Measurements from ENCODE around the gene PSMD13.

PSMD13 gene

GRCh38 chr11:215581-216037 is 21.2 kb upstream of the PSMD13 start:
- no peak overlapping the region for H3K27ac ChIP-seq (ENCODE audit: low read length)
- peaks cover 11% of the 10 kb centered on the region for H3K79me2 ChIP-seq (ENCODE audit: low read length)
- no peak overlapping the region for H3K4me2 ChIP-seq (ENCODE audit: low read depth, low read length)
- H3K9me2 ChIP-seq (replicated peaks; ENCODE audit: insufficient read depth, low read length) = no peaks in the 10 kb centered on the region
- no peaks in the 10 kb centered on the region for H3K9me3 ChIP-seq (replicated peaks; ENCODE audit: insufficient read depth, low read length)
- no peak for DNase-seq
- H3K9ac ChIP-seq (ENCODE audit: low read length) = no peak overlapping the region
- H3K36me3 ChIP-seq (replicated peaks; ENCODE audit: insufficient read depth, low read length) = peaks cover 19% of the 10 kb centered on the region; the same call in 1 of the 2 replicates
- 0 out of 2 replicates have a peak, but pooled peaks cover 3% of the 10 kb centered on the region for H3F3A ChIP-seq (ENCODE audit: insufficient read depth, low read length)
- no peaks in the 10 kb centered on the region for H3K4me1 ChIP-seq (ENCODE audit: low read length)
- no peak overlapping the region for H2AFZ ChIP-seq (ENCODE audit: low read length)
- H4K20me1 ChIP-seq (ENCODE audit: insufficient read depth, low read length) = no peaks in the 10 kb centered on the region
- no peaks in the 10 kb centered on the region for H3K27me3 ChIP-seq (replicated peaks; ENCODE audit: insufficient read depth, low read length)
- no peak overlapping the region for H3K4me3 ChIP-seq (ENCODE audit: low read length)
- TF ChIP-seq EZH2phosphoT487 (IDR thresholded peaks at IDR 0.05; ENCODE audit: low read length) (no peak), CTCF (IDR thresholded peaks at IDR 0.05; ENCODE audit: low read length) (no peak), EZH2 (optimal IDR thresholded peaks at IDR 0.05; ENCODE audit: low read depth, low read length) (no peak)

GRCh38 chr11:216081-216974 is 20.4 kb upstream of the PSMD13 start:
- H3K27me3 ChIP-seq (replicated peaks; ENCODE audit: insufficient read depth, low read length) = no peaks in the 10 kb centered on the region
- H4K20me1 ChIP-seq (ENCODE audit: insufficient read depth, low read length) = no peaks in the 10 kb centered on the region
- no peak overlapping the region for H3K9ac ChIP-seq (ENCODE audit: low read length)
- H3K79me2 ChIP-seq (ENCODE audit: low read length) = peaks cover 4% of the 10 kb centered on the region
- H3F3A ChIP-seq (ENCODE audit: insufficient read depth, low read length) = 0 out of 2 replicates have a peak, but pooled peaks cover 3% of the 10 kb centered on the region
- no peaks in the 10 kb centered on the region for H3K9me2 ChIP-seq (replicated peaks; ENCODE audit: insufficient read depth, low read length)
- no peak overlapping the region for H3K4me3 ChIP-seq (ENCODE audit: low read length)
- TF ChIP-seq EZH2 (optimal IDR thresholded peaks at IDR 0.05; ENCODE audit: low read depth, low read length) (no peak), EZH2phosphoT487 (IDR thresholded peaks at IDR 0.05; ENCODE audit: low read length) (no peak), CTCF (IDR thresholded peaks at IDR 0.05; ENCODE audit: low read length) (no peak)
- no peak overlapping the region for H2AFZ ChIP-seq (ENCODE audit: low read length)
- H3K4me1 ChIP-seq (ENCODE audit: low read length) = no peaks in the 10 kb centered on the region
- no peak overlapping the region for H3K4me2 ChIP-seq (ENCODE audit: low read depth, low read length)
- H3K27ac ChIP-seq (ENCODE audit: low read length) = no peak overlapping the region
- no peaks in the 10 kb centered on the region for H3K9me3 ChIP-seq (replicated peaks; ENCODE audit: insufficient read depth, low read length)
- no peak for DNase-seq
- H3K36me3 ChIP-seq (replicated peaks; ENCODE audit: insufficient read depth, low read length) = peaks cover 13% of the 10 kb centered on the region; the same call in 1 of the 2 replicates

- no peak overlapping the region for H3K4me2 ChIP-seq (ENCODE audit: low read depth, low read length)
- no peaks in the 10 kb centered on the region for H3K79me2 ChIP-seq (ENCODE audit: low read length)
- no peak overlapping the region for H3K4me3 ChIP-seq (ENCODE audit: low read length)
- no peaks in the 10 kb centered on the region for H3K4me1 ChIP-seq (ENCODE audit: low read length)
- no peaks in the 10 kb centered on the region for H3K9me2 ChIP-seq (replicated peaks; ENCODE audit: insufficient read depth, low read length)
- no peak overlapping the region for H2AFZ ChIP-seq (ENCODE audit: low read length)
- H3K27me3 ChIP-seq (replicated peaks; ENCODE audit: insufficient read depth, low read length) = no peaks in the 10 kb centered on the region
- no peak overlapping the region for H3K27ac ChIP-seq (ENCODE audit: low read length)
- no peak overlapping the region for H3K9ac ChIP-seq (ENCODE audit: low read length)
- peaks cover 10% of the 10 kb centered on the region; the same call in 1 of the 2 replicates for H3K36me3 ChIP-seq (replicated peaks; ENCODE audit: insufficient read depth, low read length)
- H4K20me1 ChIP-seq (ENCODE audit: insufficient read depth, low read length) = no peaks in the 10 kb centered on the region
- no peak for TF ChIP-seq EZH2phosphoT487 (IDR thresholded peaks at IDR 0.05; ENCODE audit: low read length)
- no peak for TF ChIP-seq EZH2 (optimal IDR thresholded peaks at IDR 0.05; ENCODE audit: low read depth, low read length)
- TF ChIP-seq CTCF (IDR thresholded peaks at IDR 0.05; ENCODE audit: low read length) = no peak
- no peak for DNase-seq
- H3F3A ChIP-seq (ENCODE audit: insufficient read depth, low read length) = 0 out of 2 replicates have a peak, but pooled peaks cover 3% of the 10 kb centered on the region
- no peaks in the 10 kb centered on the region for H3K9me3 ChIP-seq (replicated peaks; ENCODE audit: insufficient read depth, low read length)
These were observed 19.1 kb upstream of the PSMD13 start for GRCh38 chr11:217704-218103.

All from MM.1S (cell line).